H1 (cell line): ENCODE measurements around the gene EHBP1. TPM values are rescaled to one million over a fixed set of nuclear protein-coding genes. Genes with fewer than 3 reads are reported as not detected.

Source experiments
- CTCF ChIA-PET: fragments of 300-600 bp; sonication (Branson Sonifier 250); formaldehyde crosslinking; loops from one replicate; lab custom pipeline; 2021; ENCODE audit not compliant: partially characterized antibody; lab: Charles Lee
- POLR2A ChIA-PET: fragments of 300-600 bp; sonication (Branson Sonifier 250); formaldehyde crosslinking; loops from one replicate; lab custom pipeline; 2021; ENCODE audit warnings: inconsistent platforms; ENCODE audit not compliant: partially characterized antibody; lab: Charles Lee
- DNase-seq, 2 experiments: peaks; one replicate each; pipeline versions ENCODE4 v3.0.0 to v3.0.0-alpha.2; 2010 to 2022; ENCODE audit warnings: low spot score in 2 of 2, low read depth in 1 of 2, mixed read lengths in 1 of 2
- FAIRE-seq: peaks from 2 replicates; lab custom pipeline; 2011; peaks lifted over from hg19 to GRCh38; lab: Jason Lieb, UNC
- H2AFZ ChIP-seq: 2 replicates; pipeline ENCODE4 v1.8.1; 2012; ENCODE audit warnings: low read length, inconsistent platforms
- H2AK5ac ChIP-seq: 2 replicates; pipeline ENCODE4 v1.6.1; 2013; ENCODE audit warnings: low read depth, low read length
- H2BK120ac ChIP-seq: replicated peaks from 2 replicates; pipeline ENCODE3; 2013; ENCODE audit warnings: low read depth, low read length, inconsistent platforms
- H2BK12ac ChIP-seq: 2 replicates; pipeline ENCODE4 v1.6.1; 2013; ENCODE audit warnings: low read depth, low read length
- H2BK15ac ChIP-seq: 2 replicates; pipeline ENCODE4 v1.6.1; 2013; ENCODE audit warnings: low read length
- H2BK20ac ChIP-seq: 2 replicates; pipeline ENCODE4 v1.6.1; 2013; ENCODE audit warnings: low read length
- H2BK5ac ChIP-seq: 2 replicates; pipeline ENCODE4 v1.6.1; 2013; ENCODE audit warnings: low read depth, low read length
- H3K14ac ChIP-seq: 2 replicates; pipeline ENCODE4 v1.6.1; 2013; ENCODE audit warnings: inconsistent platforms; ENCODE audit not compliant: insufficient read length
- H3K18ac ChIP-seq: 2 replicates; pipeline ENCODE4 v1.6.1; 2013; ENCODE audit warnings: low read length; ENCODE audit errors: extremely low read depth
- H3K23ac ChIP-seq: 2 replicates; pipeline ENCODE4 v1.6.1; 2013; ENCODE audit warnings: inconsistent platforms; ENCODE audit not compliant: insufficient read length
- H3K23me2 ChIP-seq: 2 replicates; pipeline ENCODE4 v1.6.1; 2013; ENCODE audit warnings: low read depth, low read length
- H3K27ac ChIP-seq: 2 replicates; pipeline ENCODE4 v1.6.1; 2011; ENCODE audit warnings: low read depth, low read length, inconsistent platforms
- H3K27me3 ChIP-seq, 4 experiments: replicated peaks in 1 of 4; 1 replicate in 1 of 4; 2 replicates in 3 of 4; pipeline versions ENCODE4 v1.6.1 to v1.8.1; 2011 to 2013; ENCODE audit warnings: low read length in 3 of 4, mild to moderate bottlenecking in 3 of 4, inconsistent platforms in 2 of 4, mixed read lengths in 2 of 4, moderate library complexity in 1 of 4; ENCODE audit not compliant: control insufficient read depth in 3 of 4, insufficient read depth in 3 of 4; ENCODE audit errors: extremely low read depth in 1 of 4
- H3K36me3 ChIP-seq, 4 experiments: 2 replicates each; pipeline versions ENCODE4 v1.6.1 to v1.8.1; 2011 to 2013; ENCODE audit warnings: mild to moderate bottlenecking in 4 of 4, low read length in 3 of 4, moderate library complexity in 2 of 4, control low read depth in 1 of 4, inconsistent platforms in 1 of 4; ENCODE audit not compliant: insufficient read depth in 4 of 4, control insufficient read depth in 2 of 4
- H3K4ac ChIP-seq: replicated peaks from 2 replicates; pipeline ENCODE3; 2013; ENCODE audit warnings: low read length, low read depth, mixed read lengths, inconsistent platforms; ENCODE audit not compliant: insufficient read length
- H3K4me1 ChIP-seq, 4 experiments: replicated peaks in 1 of 4; 1 replicate in 1 of 4; 2 replicates in 3 of 4; pipeline versions ENCODE4 v1.6.1 to v1.8.1; 2011 to 2013; ENCODE audit warnings: low read length in 3 of 4, inconsistent platforms in 2 of 4, mixed read lengths in 1 of 4; ENCODE audit not compliant: insufficient read depth in 4 of 4, control insufficient read depth in 3 of 4
- H3K4me2 ChIP-seq, 2 experiments: 2 replicates each; pipeline versions ENCODE4 v1.6.1 to v1.8.1; 2011 to 2013; ENCODE audit warnings: low read depth in 2 of 2, low read length in 2 of 2, control low read depth in 1 of 2, inconsistent platforms in 1 of 2, mild to moderate bottlenecking in 1 of 2; ENCODE audit not compliant: insufficient read depth in 1 of 2
- H3K4me3 ChIP-seq, 4 experiments: fragments of 200-600, 300-600 bp in 1 of 4; sonication (generic), shearing (Covaris generic), sonication (Bioruptor Twin) in 1 of 4; 2 replicates each; pipeline versions ENCODE4 v1.5.1 to v1.8.1; 2011 to 2016; ENCODE audit warnings: low read length in 4 of 4, low read depth in 3 of 4, control low read depth in 2 of 4, inconsistent platforms in 2 of 4, mild to moderate bottlenecking in 2 of 4, mixed read lengths in 1 of 4, moderate library complexity in 1 of 4; ENCODE audit not compliant: insufficient read depth in 2 of 4; ENCODE audit errors: extremely low read depth in 1 of 4
- H3K56ac ChIP-seq: replicated peaks from 2 replicates; pipeline ENCODE3; 2013; ENCODE audit warnings: low read depth, mild to moderate bottlenecking, mixed read lengths, low read length, inconsistent platforms; ENCODE audit not compliant: insufficient read length
- H3K79me1 ChIP-seq: 2 replicates; pipeline ENCODE4 v1.6.1; 2013; ENCODE audit warnings: low read depth, low read length, control low read depth
- H3K79me2 ChIP-seq, 2 experiments: 2 replicates each; pipeline versions ENCODE4 v1.6.1 to v1.8.1; 2012 to 2013; ENCODE audit warnings: low read length in 2 of 2, mild to moderate bottlenecking in 2 of 2, inconsistent platforms in 1 of 2; ENCODE audit not compliant: insufficient read depth in 2 of 2, control insufficient read depth in 1 of 2
- H3K9ac ChIP-seq, 4 experiments: replicated peaks in 1 of 4; 1 replicate in 1 of 4; 2 replicates in 3 of 4; pipeline versions ENCODE4 v1.6.1 to v1.8.1; 2011 to 2013; ENCODE audit warnings: low read depth in 3 of 4, low read length in 3 of 4, control low read depth in 2 of 4, mild to moderate bottlenecking in 2 of 4, moderate library complexity in 2 of 4, inconsistent platforms in 1 of 4; ENCODE audit errors: extremely low read depth in 1 of 4
- H3K9me3 ChIP-seq, 2 experiments: 2 replicates each; pipeline versions ENCODE4 v1.6.1 to v1.8.1; 2012 to 2013; ENCODE audit warnings: mild to moderate bottlenecking in 2 of 2, moderate library complexity in 2 of 2, control low read depth in 1 of 2, inconsistent platforms in 1 of 2, low read depth in 1 of 2, low read length in 1 of 2, mixed read lengths in 1 of 2; ENCODE audit not compliant: insufficient read depth in 2 of 2
- H4K20me1 ChIP-seq, 2 experiments: replicated peaks in 1 of 2; 2 replicates each; pipeline versions ENCODE3 to v1.8.1; 2011 to 2013; ENCODE audit warnings: inconsistent platforms in 2 of 2, low read length in 2 of 2, mild to moderate bottlenecking in 1 of 2; ENCODE audit not compliant: insufficient read depth in 2 of 2, control insufficient read depth in 1 of 2
- H4K5ac ChIP-seq: 2 replicates; pipeline ENCODE4 v1.6.1; 2013; ENCODE audit warnings: low read length, low read depth, mixed read lengths, inconsistent platforms; ENCODE audit not compliant: insufficient read length
- H4K8ac ChIP-seq: 2 replicates; pipeline ENCODE4 v1.8.0; 2013; ENCODE audit warnings: mild to moderate bottlenecking, moderate library complexity, low read length, inconsistent platforms; ENCODE audit not compliant: insufficient read depth; ENCODE audit errors: extremely low read depth
- H4K91ac ChIP-seq: replicated peaks from 2 replicates; pipeline ENCODE3; 2013; ENCODE audit warnings: low read length, mixed read lengths, inconsistent platforms; ENCODE audit not compliant: insufficient read length
- BRCA1 ChIP-seq: IDR thresholded peaks from 2 replicates; pipeline ENCODE4 v1.6.1; 2012; ENCODE audit warnings: low read depth, low read length, improper control_type of control experiment
- FOSL1 ChIP-seq: IDR thresholded peaks from 2 replicates; pipeline ENCODE4 v1.6.1; 2011; ENCODE audit warnings: mild to moderate bottlenecking, low read depth, low read length, moderate library complexity; ENCODE audit not compliant: insufficient read depth
- GABPA ChIP-seq: IDR thresholded peaks from 2 replicates; pipeline ENCODE4 v1.6.1; 2011; ENCODE audit warnings: mild to moderate bottlenecking, low read length, moderate library complexity, borderline replicate concordance; ENCODE audit not compliant: insufficient read depth
- HDAC2 ChIP-seq, 2 experiments: fragments of 300-600 bp in 1 of 2; sonication (generic) in 1 of 2; IDR thresholded peaks; 2 replicates each; pipeline ENCODE4 v1.6.1; 2011 to 2012; ENCODE audit warnings: low read depth in 2 of 2, low read length in 2 of 2, mild to moderate bottlenecking in 2 of 2, moderate library complexity in 2 of 2, borderline replicate concordance in 1 of 2, inconsistent platforms in 1 of 2
- KDM4A ChIP-seq: IDR thresholded peaks from one replicate; pipeline ENCODE4 v1.7.1; 2012; ENCODE audit warnings: low read depth, mild to moderate bottlenecking, moderate library complexity, low read length, inconsistent platforms; ENCODE audit not compliant: severe bottlenecking
- MAX ChIP-seq: IDR thresholded peaks from 2 replicates; pipeline ENCODE4 v1.6.1; 2012; ENCODE audit warnings: inconsistent platforms
- POLR2AphosphoS5 ChIP-seq: IDR thresholded peaks from 2 replicates; pipeline ENCODE4 v1.6.1; 2011; ENCODE audit warnings: low read depth, low read length
- RAD21 ChIP-seq, 2 experiments: IDR thresholded peaks in 1 of 2; conservative IDR thresholded peaks in 1 of 2; 2 replicates each; pipeline ENCODE4 v1.6.1; 2011; ENCODE audit warnings: low read depth in 2 of 2, low read length in 2 of 2, improper control_type of control experiment in 1 of 2, inconsistent platforms in 1 of 2, mild to moderate bottlenecking in 1 of 2, moderate library complexity in 1 of 2
- RFX5 ChIP-seq: IDR thresholded peaks from 2 replicates; pipeline ENCODE4 v1.6.1; 2011; ENCODE audit warnings: low read depth, low read length, improper control_type of control experiment, borderline replicate concordance
- SP4 ChIP-seq: IDR thresholded peaks from 2 replicates; pipeline ENCODE4 v1.6.1; 2012; ENCODE audit warnings: low read length, inconsistent platforms
- SRF ChIP-seq: IDR thresholded peaks from 2 replicates; pipeline ENCODE4 v1.6.1; 2011; ENCODE audit warnings: mild to moderate bottlenecking, low read depth, low read length, moderate library complexity
- TCF12 ChIP-seq: IDR thresholded peaks from 2 replicates; pipeline ENCODE4 v1.6.1; 2011; ENCODE audit warnings: low read depth, mild to moderate bottlenecking, low read length
- TEAD4 ChIP-seq: IDR thresholded peaks from 2 replicates; pipeline ENCODE4 v1.6.1; 2012; ENCODE audit warnings: low read depth, low read length, inconsistent platforms, mixed read lengths
- YY1 ChIP-seq: IDR thresholded peaks from 2 replicates; pipeline ENCODE4 v1.6.1; 2011; ENCODE audit warnings: low read depth, mild to moderate bottlenecking, low read length
- WGBS, 2 experiments: shearing (Covaris generic) in 1 of 2; methylation state at CpG; one replicate each; pipeline versions ENCODE4 v1.1.6 to v1.1.7; 2013 to 2015; ENCODE audit warnings: low lambda C conversion rate in 2 of 2, mixed read lengths in 2 of 2, inconsistent platforms in 1 of 2, low coverage in 1 of 2, missing lambda C conversion rate in 1 of 2; ENCODE audit not compliant: insufficient replicate concordance in 2 of 2, insufficient coverage in 1 of 2, insufficient read length in 1 of 2; ENCODE audit errors: extremely low coverage in 1 of 2, missing lambda C conversion rate in 1 of 2; 5-methylcytosine and 5-hydroxymethylcytosine counted together
- polyA plus RNA-seq, 7 experiments: library from polyadenylated mRNA; depleted of rRNA in 3 of 7; stranded (reverse) in 5 of 7; unstranded in 2 of 7; fragments of >200 nt in 5 of 7; fragments of 200-250 nt in 2 of 7; gene quantifications; 1 replicate in 5 of 7; 2 replicates in 1 of 7; 4 replicates in 1 of 7; pipeline versions ENCODE4 v1.2.1 to v1.2.3, GENCODE V29; 2011 to 2013; ENCODE audit warnings: missing spikeins in 2 of 7, mixed read lengths in 2 of 7
- total RNA-seq: library from RNA; stranded (reverse); fragmentation: NEBNext Ultra II Directional; extraction: Animal tissue kit (Norgen Biotek cat#: 25700); gene quantifications from 2 replicates; pipeline ENCODE4 v1.2.1, GENCODE V29; 2021

The EHBP1 gene
- total and polyA plus RNA-seq, 2 of the 8 experiments (the other 6 are each of a cell fraction or from before 2014, with no cell fraction given): 12.0 to 64.1 TPM

GRCh38 chr2:63029058-63029457, 323.5 kb downstream of the EHBP1 start:
- FAIRE-seq (no peak), DNase-seq (no peak)
- Histone ChIP-seq H3K4me3 (no peak overlapping the region), H3K79me2 (no peaks in the 10 kb centered on the region), H3K56ac (no peak overlapping the region), H2BK12ac (no peak overlapping the region), H4K8ac (no peak overlapping the region), H2BK5ac (no peak overlapping the region), H2AFZ (no peak overlapping the region), H4K5ac (no peak overlapping the region), H3K36me3 (0 out of 8 replicates have a peak, but pooled peaks cover 0 to 3% (median 0%) of the 10 kb centered on the region in 4 experiments), H2BK120ac (no peak overlapping the region), H3K9me3 (no peaks in the 10 kb centered on the region; a peak in 1 of 4 replicates), H2AK5ac (no peak overlapping the region), H3K9ac (no peak overlapping the region), H3K27ac (no peak overlapping the region), H3K18ac (no peak overlapping the region), H3K4me1 (no peaks in the 10 kb centered on the region), H4K91ac (no peak overlapping the region), H3K79me1 (no peaks in the 10 kb centered on the region), H3K23me2 (no peaks in the 10 kb centered on the region; the same call in 1 of the 2 replicates), H3K4ac (no peak overlapping the region), H3K23ac (no peak overlapping the region), H2BK15ac (no peak overlapping the region), H3K4me2 (no peak overlapping the region), H4K20me1 (no peaks in the 10 kb centered on the region), H3K14ac (no peak overlapping the region), H3K27me3 (no peaks in the 10 kb centered on the region), H2BK20ac (no peak overlapping the region)
- 82% methylated on average over 1 of the region's 1 CpG; no CpG with 5 or more reads in 1 of the 2 experiments for WGBS, 2 experiments
- CTCF ChIA-PET: interaction anchor here (0.8 to 0.9 kb wide), 2 partner anchors 20 to 38 kb away, joined by 3 read pairs; no protein-coding TSS in a partner anchor
- POLR2A ChIA-PET: interaction anchor here (0.6 to 0.7 kb wide), 2 partner anchors 25 to 1099 kb away, joined by 3 read pairs; no protein-coding TSS in a partner anchor
- no peak for TF ChIP-seq HDAC2 (IDR thresholded peaks at IDR 0.05; ENCODE audit: borderline replicate concordance in 1 of 2, low read depth in 2 of 2, low read length in 2 of 2)
- no peak for TF ChIP-seq YY1
- no peak for TF ChIP-seq FOSL1
- no peak for TF ChIP-seq MAX
- no peak for TF ChIP-seq SP4
- TF ChIP-seq BRCA1: no peak
- no peak for TF ChIP-seq SRF
- TF ChIP-seq POLR2AphosphoS5: no peak
- TF ChIP-seq RFX5: no peak
- no peak for TF ChIP-seq TEAD4
- no peak for TF ChIP-seq GABPA
- no peak for TF ChIP-seq RAD21 (IDR thresholded peaks at IDR 0.05 in 1 of 2, conservative IDR thresholded peaks at IDR 0.05 in 1 of 2; ENCODE audit: low read depth in 2 of 2, low read length in 2 of 2)
- TF ChIP-seq KDM4A: no peak
- TF ChIP-seq TCF12: no peak
